ENCODE results near the gene SUSD3. TPM values are rescaled to one million over a fixed set of nuclear protein-coding genes. Genes with fewer than 3 reads are reported as not detected.
A peak's percentile ranks its signal among the peaks of the same experiment; 100 is the strongest.

The SUSD3 gene
- total and polyA plus RNA-seq, 10 of the 15 experiments (the other 5 are each of a cell fraction or from before 2014, with no cell fraction given) = 2.5 to 92.0 (median 31.1) TPM

DNA sequence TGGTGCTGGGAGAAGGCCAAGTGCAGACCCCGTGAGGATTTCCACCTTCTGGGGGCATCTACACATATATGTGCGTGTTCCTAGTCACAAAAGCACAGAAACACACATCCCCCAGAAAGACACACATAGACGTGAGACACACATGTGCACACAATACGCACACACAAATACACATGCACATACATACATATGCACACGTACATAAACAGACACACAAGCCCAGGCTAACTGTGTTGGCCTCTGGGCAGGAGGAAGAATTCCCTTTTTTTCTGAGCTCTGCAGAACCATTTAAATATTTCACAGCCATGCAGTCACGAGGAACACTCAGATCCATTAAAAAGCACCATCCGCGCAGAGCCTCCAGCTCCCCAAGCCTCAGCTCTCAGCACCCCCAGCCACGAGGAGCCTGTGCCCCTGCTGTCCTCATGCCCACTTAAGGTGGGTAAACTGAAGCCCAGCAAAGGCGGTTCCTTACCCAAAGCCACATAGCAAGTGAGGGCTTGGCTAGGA is 70.3 kb downstream of the SUSD3 start:
- ChIA-PET RAD21 (ENCODE audit: unreplicated experiment) (interaction anchor here (5.4 kb wide), 1 partner anchor 20 kb away, joined by 21 read pairs; no protein-coding TSS in a partner anchor), POLR2A (interaction anchor here (1.5 kb wide), 1 partner anchor 33 kb away, joined by 4 read pairs; the partner anchor contains the start of gene CARD19), CTCF (interaction anchor here (2.3 kb wide), 1 partner anchor 20 kb away, joined by 16 read pairs; no protein-coding TSS in a partner anchor), SMC1A (ENCODE audit: uncharacterized antibody, unreplicated experiment) (interaction anchor here (1.4 kb wide), 1 partner anchor 69 kb away, joined by 3 read pairs; no protein-coding TSS in a partner anchor)
- Histone ChIP-seq H3K27ac (ENCODE audit: control insufficient read depth, insufficient read depth) (no peak overlapping the region), H3K9ac (ENCODE audit: control insufficient read depth, insufficient read depth, low read length) (no peak overlapping the region), H4K20me1 (ENCODE audit: control insufficient read depth, insufficient read depth) (no peaks in the 10 kb centered on the region), H3K36me3 (ENCODE audit: control insufficient read depth in 2 of 2, insufficient read depth in 2 of 2, low read length in 1 of 2) (peaks cover 0 to 2% of the 10 kb centered on the region in 2 experiments; a peak in 2 of 4 replicates), H3K4me1 (ENCODE audit: control insufficient read depth, insufficient read depth, low read length) (peaks cover 24% of the 10 kb centered on the region), H3K9me3 (replicated peaks; ENCODE audit: control insufficient read depth, insufficient read depth, low read length) (no peaks in the 10 kb centered on the region), H3K27me3 (replicated peaks in 1 of 2; ENCODE audit: control insufficient read depth in 2 of 2, insufficient read depth in 2 of 2, low read length in 1 of 2) (no peaks in the 10 kb centered on the region), H2AFZ (ENCODE audit: control insufficient read depth, low read depth, low read length) (no peak overlapping the region), H3K79me2 (ENCODE audit: control insufficient read depth, insufficient read depth, low read length) (peaks cover 12% of the 10 kb centered on the region), H3K4me3 (no peak overlapping the region), H3K4me2 (ENCODE audit: control insufficient read depth, insufficient read depth) (no peak overlapping the region)
- DNase-seq (ENCODE audit: low read depth, low spot score) (no peak), FAIRE-seq (no peak), ATAC-seq (no peak)
- WGBS (ENCODE audit: insufficient coverage, insufficient replicate concordance, low lambda C conversion rate, missing lambda C conversion rate) = 84% methylated on average over 10 of the region's 10 CpGs
- BruUV-seq (replicated peaks) = no TSS peak
- in situ Hi-C loops (cut with MboI) (no loop called here), intact Hi-C loops (cut with micrococcal nuclease; ENCODE audit: unreplicated experiment) (no loop called here)
- TF ChIP-seq, protein P1, sequence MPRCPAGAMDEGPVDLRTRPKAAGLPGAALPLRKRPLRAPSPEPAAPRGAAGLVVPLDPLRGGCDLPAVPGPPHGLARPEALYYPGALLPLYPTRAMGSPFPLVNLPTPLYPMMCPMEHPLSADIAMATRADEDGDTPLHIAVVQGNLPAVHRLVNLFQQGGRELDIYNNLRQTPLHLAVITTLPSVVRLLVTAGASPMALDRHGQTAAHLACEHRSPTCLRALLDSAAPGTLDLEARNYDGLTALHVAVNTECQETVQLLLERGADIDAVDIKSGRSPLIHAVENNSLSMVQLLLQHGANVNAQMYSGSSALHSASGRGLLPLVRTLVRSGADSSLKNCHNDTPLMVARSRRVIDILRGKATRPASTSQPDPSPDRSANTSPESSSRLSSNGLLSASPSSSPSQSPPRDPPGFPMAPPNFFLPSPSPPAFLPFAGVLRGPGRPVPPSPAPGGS (IDR thresholded peaks at IDR 0.05; ENCODE audit: borderline replicate concordance, insufficient read depth, low read depth, low read length, poor library complexity, severe bottlenecking) = peak; percentile 54
- TF ChIP-seq, protein P2, sequence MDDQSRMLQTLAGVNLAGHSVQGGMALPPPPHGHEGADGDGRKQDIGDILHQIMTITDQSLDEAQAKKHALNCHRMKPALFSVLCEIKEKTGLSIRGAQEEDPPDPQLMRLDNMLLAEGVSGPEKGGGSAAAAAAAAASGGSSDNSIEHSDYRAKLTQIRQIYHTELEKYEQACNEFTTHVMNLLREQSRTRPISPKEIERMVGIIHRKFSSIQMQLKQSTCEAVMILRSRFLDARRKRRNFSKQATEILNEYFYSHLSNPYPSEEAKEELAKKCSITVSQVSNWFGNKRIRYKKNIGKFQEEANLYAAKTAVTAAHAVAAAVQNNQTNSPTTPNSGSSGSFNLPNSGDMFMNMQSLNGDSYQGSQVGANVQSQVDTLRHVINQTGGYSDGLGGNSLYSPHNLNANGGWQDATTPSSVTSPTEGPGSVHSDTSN (IDR thresholded peaks at IDR 0.05; ENCODE audit: insufficient replicate concordance, low read depth, low read length) = peak; percentile 17
- TF ChIP-seq TCF7 (IDR thresholded peaks at IDR 0.05; ENCODE audit: borderline replicate concordance) = no peak
- TF ChIP-seq, protein P3, sequence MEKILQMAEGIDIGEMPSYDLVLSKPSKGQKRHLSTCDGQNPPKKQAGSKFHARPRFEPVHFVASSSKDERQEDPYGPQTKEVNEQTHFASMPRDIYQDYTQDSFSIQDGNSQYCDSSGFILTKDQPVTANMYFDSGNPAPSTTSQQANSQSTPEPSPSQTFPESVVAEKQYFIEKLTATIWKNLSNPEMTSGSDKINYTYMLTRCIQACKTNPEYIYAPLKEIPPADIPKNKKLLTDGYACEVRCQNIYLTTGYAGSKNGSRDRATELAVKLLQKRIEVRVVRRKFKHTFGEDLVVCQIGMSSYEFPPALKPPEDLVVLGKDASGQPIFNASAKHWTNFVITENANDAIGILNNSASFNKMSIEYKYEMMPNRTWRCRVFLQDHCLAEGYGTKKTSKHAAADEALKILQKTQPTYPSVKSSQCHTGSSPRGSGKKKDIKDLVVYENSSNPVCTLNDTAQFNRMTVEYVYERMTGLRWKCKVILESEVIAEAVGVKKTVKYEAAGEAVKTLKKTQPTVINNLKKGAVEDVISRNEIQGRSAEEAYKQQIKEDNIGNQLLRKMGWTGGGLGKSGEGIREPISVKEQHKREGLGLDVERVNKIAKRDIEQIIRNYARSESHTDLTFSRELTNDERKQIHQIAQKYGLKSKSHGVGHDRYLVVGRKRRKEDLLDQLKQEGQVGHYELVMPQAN (conservative IDR thresholded peaks at IDR 0.05) = no peak
- no peak for TF ChIP-seq CREM (IDR thresholded peaks at IDR 0.05; ENCODE audit: low read depth)
